OCI-LY7 (cell line): ENCODE measurements around the gene PGF. TPM values are rescaled to one million over a fixed set of nuclear protein-coding genes. Genes with fewer than 3 reads are reported as not detected.
A peak's percentile ranks its signal among the peaks of the same experiment; 100 is the strongest.

Experiments
- BruUV-seq: library from RNA; stranded (reverse); fragments of 400-500 nt; replicated peaks from 2 replicates; lab custom pipeline; 2021; lab: Mats Ljungman, UMichigan
- CTCF ChIA-PET: fragments of 300-600 bp; sonication (Branson Sonifier 250); formaldehyde crosslinking; loops from one replicate; lab custom pipeline; 2022; ENCODE audit warnings: antibody characterized with exemption; ENCODE audit not compliant: unreplicated experiment; lab: Charles Lee
- POLR2A ChIA-PET: fragments of 300-600 bp; sonication (Branson Sonifier 250); formaldehyde crosslinking; loops from one replicate; lab custom pipeline; 2022; ENCODE audit warnings: antibody characterized with exemption; lab: Charles Lee
- DNase-seq: peaks from one replicate; pipeline ENCODE4 v3.0.0-alpha.2; 2015; ENCODE audit warnings: low spot score
- H2AFZ ChIP-seq: fragments of 200-600 bp; sonication (generic), shearing (Covaris generic); 2 replicates; pipeline ENCODE4 v1.6.1; 2014; ENCODE audit warnings: mild to moderate bottlenecking, antibody characterized with exemption, low read length, moderate library complexity
- H3K27ac ChIP-seq: fragments of 200-600 bp; sonication (generic); 2 replicates; pipeline ENCODE4 v1.5.1; 2014; ENCODE audit warnings: mixed run types, low read depth, mild to moderate bottlenecking, moderate library complexity, low read length, inconsistent platforms; ENCODE audit not compliant: poor library complexity, severe bottlenecking
- H3K36me3 ChIP-seq: fragments of 200-600 bp; sonication (generic); 2 replicates; pipeline ENCODE4 v1.6.1; 2014; ENCODE audit warnings: mild to moderate bottlenecking, antibody characterized with exemption, low read length, moderate library complexity, mixed read lengths; ENCODE audit not compliant: insufficient read depth
- H3K4me1 ChIP-seq: fragments of 200-600 bp; sonication (generic); 2 replicates; pipeline ENCODE4 v1.5.1; 2014; ENCODE audit warnings: mild to moderate bottlenecking, low read length; ENCODE audit not compliant: insufficient read depth, poor library complexity, severe bottlenecking
- H3K4me2 ChIP-seq: fragments of 200-600 bp; sonication (generic); 2 replicates; pipeline ENCODE4 v1.6.1; 2014; ENCODE audit warnings: mild to moderate bottlenecking, low read length
- H3K4me3 ChIP-seq: fragments of 200-600 bp; sonication (generic); 2 replicates; pipeline ENCODE4 v1.5.1; 2014; ENCODE audit warnings: mild to moderate bottlenecking, low read depth, low read length; ENCODE audit not compliant: poor library complexity, severe bottlenecking
- H3K79me2 ChIP-seq: fragments of 200-600 bp; sonication (generic); 2 replicates; pipeline ENCODE4 v1.6.1; 2016; ENCODE audit warnings: low read depth, mild to moderate bottlenecking, low read length, moderate library complexity, mixed read lengths; ENCODE audit not compliant: insufficient read depth
- H3K9me2 ChIP-seq: fragments of 200-600 bp; sonication (generic); 2 replicates; pipeline ENCODE4 v1.6.1; 2016; ENCODE audit warnings: mild to moderate bottlenecking, low read length, mixed read lengths; ENCODE audit not compliant: insufficient read depth
- H3K9me3 ChIP-seq: fragments of 200-600 bp; sonication (generic); 2 replicates; pipeline ENCODE4 v1.6.1; 2014; ENCODE audit warnings: mild to moderate bottlenecking, mixed run types, low read length, mixed read lengths
- H4K20me1 ChIP-seq: fragments of 200-600 bp; sonication (generic); 2 replicates; pipeline ENCODE4 v1.6.1; 2014; ENCODE audit warnings: mild to moderate bottlenecking, antibody characterized with exemption, low read length, moderate library complexity, mixed read lengths; ENCODE audit not compliant: insufficient read depth
- CTCF ChIP-seq: fragments of 200-600 bp; sonication (generic); conservative IDR thresholded peaks from 2 replicates; pipeline ENCODE4 v1.5.1; 2014; ENCODE audit warnings: mild to moderate bottlenecking, antibody characterized with exemption, low read length, moderate library complexity, mixed read lengths
- EZH2phosphoT487 ChIP-seq: fragments of 200-600 bp; sonication (generic); IDR thresholded peaks from 2 replicates; pipeline ENCODE4 v1.6.1; 2018; ENCODE audit warnings: low read depth, borderline replicate concordance, mild to moderate bottlenecking, mixed run types, antibody characterized with exemption, low read length, moderate library complexity, mixed read lengths
- intact Hi-C: fragments of 100-400 bp; cut with micrococcal nuclease; formaldehyde crosslinking; loops from one replicate; pipeline ENCODE4 v1.10.0; 2022; ENCODE audit not compliant: unreplicated experiment
- total RNA-seq, 2 experiments: library from RNA; depleted of rRNA in 1 of 2; stranded (reverse); fragments of >200 nt in 1 of 2; shearing (Covaris generic) in 1 of 2; gene quantifications; 2 replicates each; pipeline ENCODE4 v1.2.3, GENCODE V29; 2014 to 2022

The PGF gene
- total RNA-seq, 2 experiments from 2014 or later: 0.09 to 0.19 TPM

GRCh38 chr14:74906925-74907521 is 48.4 kb downstream of the PGF start:
- POLR2A ChIA-PET: interaction anchor here (0.6 to 1.2 kb wide), 2 partner anchors 35 to 310 kb away, joined by 3 read pairs; no protein-coding TSS in a partner anchor
- Histone ChIP-seq H3K27ac (no peak overlapping the region), H3K4me3 (no peak overlapping the region), H2AFZ (no peak overlapping the region), H3K4me1 (peaks cover 8% of the 10 kb centered on the region), H4K20me1 (no peaks in the 10 kb centered on the region), H3K9me2 (no peaks in the 10 kb centered on the region), H3K36me3 (peaks cover 49% of the 10 kb centered on the region), H3K4me2 (no peak overlapping the region), H3K79me2 (no peaks in the 10 kb centered on the region), H3K9me3 (no peaks in the 10 kb centered on the region)
- BruUV-seq: no TSS peak
- CTCF ChIA-PET: interaction anchor here (1.8 to 2.6 kb wide), 2 partner anchors 47 to 50 kb away, joined by 8 to 13 read pairs; no protein-coding TSS in a partner anchor
- TF ChIP-seq EZH2phosphoT487 (no peak), CTCF (peak; percentile 60; the same call in 1 of the 2 replicates)
- DNase-seq: no peak
- intact Hi-C loops: no loop called here

DNA sequence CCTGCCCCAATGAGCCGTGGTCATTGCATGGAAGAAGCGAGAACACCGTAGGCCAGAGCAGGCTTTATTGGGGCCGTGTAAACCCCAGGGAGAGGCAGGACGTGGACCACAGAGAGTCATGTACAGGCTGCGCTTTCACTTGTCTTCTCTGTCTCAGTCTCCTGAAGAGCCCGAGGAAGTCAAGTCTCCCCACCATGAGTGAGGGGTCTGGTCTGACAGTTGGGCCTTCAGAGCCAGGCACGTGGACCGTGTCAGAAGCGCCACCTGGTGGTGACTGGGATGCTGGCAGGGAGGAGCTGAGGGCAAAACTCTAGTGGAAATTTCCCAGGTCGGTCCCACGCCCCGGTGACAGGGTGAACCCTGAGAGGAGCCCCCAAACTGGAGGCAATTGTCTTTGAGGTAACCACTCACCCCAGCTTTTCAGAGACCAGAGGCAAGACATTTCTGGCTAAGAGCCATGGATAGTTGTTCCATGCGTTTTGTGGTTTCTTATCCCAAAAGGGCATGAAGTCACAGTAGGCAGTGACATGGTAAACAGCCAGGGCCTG is 49.7 kb downstream of the PGF start:
- CTCF ChIA-PET: interaction anchor here (0.6 to 2.0 kb wide), 7 partner anchors 17 to 109 kb away, joined by 3 to 16 read pairs (median 4); no protein-coding TSS in a partner anchor

More for the DNA sequence above, 49.7 kb downstream of the PGF start:
- Histone ChIP-seq H3K36me3 (peaks cover 62% of the 10 kb centered on the region), H3K4me1 (peaks cover 8% of the 10 kb centered on the region), H3K4me2 (no peak overlapping the region), H3K79me2 (no peaks in the 10 kb centered on the region), H3K4me3 (no peak overlapping the region), H2AFZ (no peak overlapping the region), H3K9me3 (no peaks in the 10 kb centered on the region), H3K9me2 (no peaks in the 10 kb centered on the region), H4K20me1 (no peaks in the 10 kb centered on the region), H3K27ac (no peak overlapping the region)
- DNase-seq: peak; percentile 68
- no TSS peak for BruUV-seq
- TF ChIP-seq EZH2phosphoT487 (no peak), CTCF (peak; percentile 98)
- intact Hi-C loops: loop anchor here (1.0 to 2.0 kb wide), 2 partner anchors 44 to 297 kb away; no protein-coding TSS in a partner anchor
- POLR2A ChIA-PET: interaction anchor here (1.0 to 1.7 kb wide), 4 partner anchors 30 to 45 kb away, joined by 3 to 4 read pairs (median 3); no protein-coding TSS in a partner anchor
